ENCODE data around the gene ARHGAP40. TPM values are rescaled to one million over a fixed set of nuclear protein-coding genes. Genes with fewer than 3 reads are reported as not detected.

The ARHGAP40 gene
- total RNA-seq, 3 donors from 2014 or later = not detected

DNA sequence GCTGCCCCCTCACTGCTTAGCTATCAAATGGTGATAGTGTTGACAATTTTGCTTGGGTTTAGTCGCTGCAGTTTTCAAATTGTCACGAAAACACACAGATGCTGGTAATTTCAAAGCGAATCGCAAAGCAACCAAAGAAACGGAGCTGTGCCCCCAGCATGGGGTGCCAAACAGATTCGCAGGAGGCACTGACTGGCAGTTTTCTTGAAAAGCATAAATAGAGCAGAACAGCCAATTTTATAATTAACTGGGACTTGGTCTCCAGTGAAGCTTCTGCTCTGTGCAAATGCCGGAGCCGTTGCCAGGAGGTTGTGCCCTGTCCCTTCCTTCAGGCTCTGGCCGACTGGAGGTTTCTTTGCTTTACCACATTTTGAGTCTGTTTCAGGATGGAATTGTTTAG is 18.8 kb downstream of the ARHGAP40 start:
- Mint-ChIP-seq H3K27me3 (ENCODE audit: low read depth) (peaks cover 22% of the 10 kb centered on the region), H3K4me1 (ENCODE audit: low read depth) (no peaks in the 10 kb centered on the region), H3K9me3 (peaks cover 5% of the 10 kb centered on the region), H3K36me3 (ENCODE audit: insufficient read depth) (no peaks in the 10 kb centered on the region), H3K4me3 (no peak overlapping the region)
- no peak for DNase-seq
- no peak for ATAC-seq

DNA sequence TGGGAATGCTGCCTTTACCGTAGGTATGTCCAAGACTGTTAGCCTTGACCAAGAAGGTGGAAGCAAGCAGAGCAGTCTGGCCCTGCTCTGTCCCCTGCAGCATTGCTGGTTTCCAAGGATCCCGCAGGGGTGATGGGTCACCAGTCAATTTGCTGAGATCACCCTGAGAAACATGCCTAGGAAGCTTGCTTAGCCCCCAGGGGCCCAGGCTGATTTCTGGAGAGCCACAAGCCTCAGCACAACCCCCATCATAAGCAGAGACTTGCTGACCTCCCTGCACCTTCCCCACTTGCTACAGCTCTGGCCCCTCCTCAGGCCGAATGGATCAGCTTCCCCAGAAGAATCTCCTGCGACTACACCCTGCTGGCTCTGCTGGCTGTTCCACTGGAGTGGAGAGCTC is 21.5 kb downstream of the ARHGAP40 start:
- no peaks in the 10 kb centered on the region for H3K36me3 Mint-ChIP-seq (ENCODE audit: insufficient read depth)
- ATAC-seq (no peak), DNase-seq (no peak)
- peaks cover 11% of the 10 kb centered on the region for H3K27me3 Mint-ChIP-seq (ENCODE audit: low read depth)
- no peak overlapping the region for H3K4me3 Mint-ChIP-seq
- H3K9me3 Mint-ChIP-seq = peaks cover 5% of the 10 kb centered on the region
- no peaks in the 10 kb centered on the region for H3K4me1 Mint-ChIP-seq (ENCODE audit: low read depth)

DNA sequence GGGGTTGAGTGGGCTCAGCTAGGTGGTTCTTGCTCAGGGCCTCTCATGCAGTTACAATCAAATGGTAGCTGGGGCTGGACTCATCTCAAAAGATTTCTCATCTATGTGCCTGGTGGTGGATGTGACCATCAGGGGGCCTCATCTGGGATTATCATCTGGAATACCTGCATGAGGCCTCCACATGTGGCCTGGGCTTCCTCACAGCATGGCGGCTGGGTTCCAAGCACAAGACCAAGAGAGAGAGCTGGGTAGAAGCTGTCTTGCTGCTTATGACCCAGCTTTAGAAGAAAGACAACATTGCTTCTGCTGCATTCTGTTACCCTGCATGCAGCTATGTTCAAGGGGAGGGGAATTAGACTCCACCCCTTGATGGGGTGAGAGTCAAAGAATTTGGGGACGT is 22.5 kb downstream of the ARHGAP40 start:
- Mint-ChIP-seq H3K4me1 (ENCODE audit: low read depth) (no peaks in the 10 kb centered on the region), H3K36me3 (ENCODE audit: insufficient read depth) (no peaks in the 10 kb centered on the region), H3K4me3 (no peak overlapping the region), H3K9me3 (peaks cover 5% of the 10 kb centered on the region), H3K27me3 (ENCODE audit: low read depth) (peaks cover 7% of the 10 kb centered on the region)
- no peak for DNase-seq
- no peak for ATAC-seq

GRCh38 chr20:38625896-38626295 is 24.3 kb downstream of the ARHGAP40 start:
- Mint-ChIP-seq H3K4me3 (no peak overlapping the region), H3K36me3 (ENCODE audit: insufficient read depth) (no peaks in the 10 kb centered on the region), H3K9me3 (peaks cover 5% of the 10 kb centered on the region), H3K4me1 (ENCODE audit: low read depth) (no peaks in the 10 kb centered on the region), H3K27me3 (ENCODE audit: low read depth) (no peaks in the 10 kb centered on the region)
- DNase-seq (no peak), ATAC-seq (no peak)

DNA sequence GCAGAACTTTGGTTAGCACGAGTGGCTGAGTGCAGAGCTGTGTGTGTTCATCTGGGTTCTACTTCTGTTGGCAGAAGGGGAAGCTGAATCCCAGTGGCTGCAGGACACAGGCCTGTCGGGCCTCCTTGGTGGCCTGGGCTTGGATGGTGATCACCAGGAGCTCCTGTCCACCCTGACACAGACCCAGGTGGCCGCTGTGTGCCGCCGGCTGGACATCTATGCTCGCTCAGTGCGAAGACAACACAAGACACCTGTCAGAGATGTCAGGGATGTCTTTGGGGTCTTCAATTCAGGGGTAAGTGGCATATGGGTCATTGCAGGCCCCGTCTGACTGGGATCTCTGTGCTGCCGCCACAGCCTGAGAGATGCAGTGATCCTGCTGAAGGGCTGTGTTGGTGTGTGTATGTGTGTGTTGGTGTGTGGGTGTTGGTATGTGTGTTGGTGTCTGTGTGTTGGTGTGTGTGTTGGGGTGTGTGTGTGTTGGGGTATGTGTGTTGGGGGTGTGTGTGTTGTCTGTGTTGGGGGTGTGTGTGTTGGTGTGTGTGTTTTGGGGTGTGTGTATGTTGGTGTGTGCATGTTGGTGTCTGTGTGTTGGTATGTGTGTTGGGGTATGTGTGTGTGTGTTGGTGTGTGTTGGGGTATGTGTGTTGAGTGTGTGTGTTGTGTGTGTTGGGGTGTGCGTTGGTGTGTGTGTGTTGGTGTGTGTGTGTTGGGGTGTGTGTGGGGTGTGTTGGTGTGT is 25.5 kb downstream of the ARHGAP40 start:
- Mint-ChIP-seq H3K4me1 (ENCODE audit: low read depth) (no peaks in the 10 kb centered on the region), H3K36me3 (ENCODE audit: insufficient read depth) (no peaks in the 10 kb centered on the region), H3K4me3 (no peak overlapping the region), H3K27me3 (ENCODE audit: low read depth) (no peaks in the 10 kb centered on the region), H3K9me3 (peaks cover 5% of the 10 kb centered on the region)
- DNase-seq = no peak
- no peak for ATAC-seq

- Mint-ChIP-seq H3K27me3 (ENCODE audit: low read depth) (peaks cover 6% of the 10 kb centered on the region), H3K4me1 (ENCODE audit: low read depth) (peaks cover 3% of the 10 kb centered on the region), H3K4me3 (no peak overlapping the region), H3K36me3 (ENCODE audit: insufficient read depth) (no peaks in the 10 kb centered on the region), H3K9me3 (peaks cover 4% of the 10 kb centered on the region)
- ATAC-seq = no peak
- no peak for DNase-seq
Measured at GRCh38 chr20:38628580-38629470, 27.2 kb downstream of the ARHGAP40 start.

GRCh38 chr20:38629979-38630378 is 28.4 kb downstream of the ARHGAP40 start:
- DNase-seq = no peak
- Mint-ChIP-seq H3K27me3 (ENCODE audit: low read depth) (peaks cover 17% of the 10 kb centered on the region), H3K4me3 (no peak overlapping the region), H3K4me1 (ENCODE audit: low read depth) (peaks cover 3% of the 10 kb centered on the region), H3K9me3 (no peaks in the 10 kb centered on the region), H3K36me3 (ENCODE audit: insufficient read depth) (no peaks in the 10 kb centered on the region)
- no peak for ATAC-seq

DNA sequence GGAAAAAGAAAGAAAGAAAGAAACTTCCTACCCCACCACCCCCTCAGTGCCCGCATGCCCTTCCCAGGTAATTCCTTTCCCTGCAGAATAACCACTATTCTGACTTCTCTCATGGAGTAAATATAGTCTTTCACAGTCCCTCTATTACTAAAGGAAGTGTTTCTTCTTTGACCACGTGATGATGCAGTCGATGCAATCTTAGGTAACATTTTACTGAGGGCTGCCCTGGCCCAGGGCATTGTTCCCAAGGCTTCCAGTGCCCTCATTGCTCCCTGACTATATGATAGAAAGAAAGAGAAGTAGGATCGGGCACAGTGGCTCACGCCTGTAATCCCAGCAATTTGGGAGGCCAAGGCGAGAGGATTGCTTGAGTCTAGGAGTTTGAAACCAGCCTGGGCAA is 29.1 kb downstream of the ARHGAP40 start:
- Mint-ChIP-seq H3K9me3 (no peaks in the 10 kb centered on the region), H3K4me1 (ENCODE audit: low read depth) (peaks cover 3% of the 10 kb centered on the region), H3K36me3 (ENCODE audit: insufficient read depth) (no peaks in the 10 kb centered on the region), H3K4me3 (no peak overlapping the region), H3K27me3 (ENCODE audit: low read depth) (peaks cover 18% of the 10 kb centered on the region)
- ATAC-seq (no peak), DNase-seq (no peak)

DNA sequence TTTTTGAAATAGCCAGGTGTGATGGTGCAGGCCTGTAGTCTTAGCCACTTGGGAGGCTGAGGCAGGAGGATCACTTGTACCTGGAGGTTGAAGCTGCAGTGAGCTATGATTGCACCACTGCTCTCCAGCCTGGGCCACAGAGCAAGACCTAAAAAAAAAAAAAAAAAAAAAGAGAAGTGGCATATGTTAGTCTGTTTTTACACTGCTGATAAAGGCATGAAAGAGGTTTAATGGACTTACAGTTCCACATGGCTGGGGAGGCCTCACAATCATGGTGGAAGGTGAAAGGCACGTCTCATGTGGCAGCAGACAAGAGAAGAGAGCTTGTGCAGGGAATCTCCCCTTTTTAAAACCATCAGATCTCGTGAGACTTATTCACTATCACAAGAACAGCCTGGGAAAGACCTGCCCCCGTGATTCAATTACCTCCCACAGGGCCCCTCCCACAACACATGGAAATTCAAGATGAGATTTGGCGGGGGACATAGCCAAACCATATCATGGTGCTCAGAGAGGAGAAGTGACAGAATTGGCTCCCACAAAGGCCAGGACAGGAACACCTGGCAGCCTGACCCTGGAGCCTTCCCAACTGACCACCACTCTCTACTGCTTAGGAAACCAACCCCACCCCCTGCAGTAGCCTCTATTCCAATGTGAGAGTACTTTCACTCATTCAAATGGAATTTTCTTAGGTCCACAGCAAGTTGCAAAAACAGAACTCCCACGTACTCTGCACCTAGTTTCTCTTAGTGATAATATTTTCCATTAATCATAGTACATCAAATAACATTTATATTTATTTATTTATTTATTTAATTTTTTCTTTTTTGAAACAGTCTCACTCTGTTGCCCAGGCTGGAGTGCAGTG is 29.8 kb downstream of the ARHGAP40 start:
- Mint-ChIP-seq H3K9me3 (no peaks in the 10 kb centered on the region), H3K4me1 (ENCODE audit: low read depth) (peaks cover 3% of the 10 kb centered on the region), H3K27me3 (ENCODE audit: low read depth) (peaks cover 20% of the 10 kb centered on the region), H3K36me3 (ENCODE audit: insufficient read depth) (no peaks in the 10 kb centered on the region), H3K4me3 (no peak overlapping the region)
- ATAC-seq (no peak), DNase-seq (no peak)

GRCh38 chr20:38633577-38634093 is 32.0 kb downstream of the ARHGAP40 start:
- Mint-ChIP-seq H3K4me1 (ENCODE audit: low read depth) (peaks cover 3% of the 10 kb centered on the region), H3K4me3 (no peak overlapping the region), H3K36me3 (ENCODE audit: insufficient read depth) (no peaks in the 10 kb centered on the region), H3K27me3 (ENCODE audit: low read depth) (peaks cover 24% of the 10 kb centered on the region), H3K9me3 (no peaks in the 10 kb centered on the region)
- ATAC-seq (peak; percentile 91 to 92), DNase-seq (peak; percentile 52)

- Mint-ChIP-seq H3K4me3 (no peak overlapping the region), H3K36me3 (ENCODE audit: insufficient read depth) (no peaks in the 10 kb centered on the region), H3K9me3 (no peaks in the 10 kb centered on the region), H3K27me3 (ENCODE audit: low read depth) (peaks cover 24% of the 10 kb centered on the region), H3K4me1 (ENCODE audit: low read depth) (peaks cover 3% of the 10 kb centered on the region)
- DNase-seq (no peak), ATAC-seq (no peak)
Measured at GRCh38 chr20:38635721-38636288, 34.2 kb downstream of the ARHGAP40 start.

DNA sequence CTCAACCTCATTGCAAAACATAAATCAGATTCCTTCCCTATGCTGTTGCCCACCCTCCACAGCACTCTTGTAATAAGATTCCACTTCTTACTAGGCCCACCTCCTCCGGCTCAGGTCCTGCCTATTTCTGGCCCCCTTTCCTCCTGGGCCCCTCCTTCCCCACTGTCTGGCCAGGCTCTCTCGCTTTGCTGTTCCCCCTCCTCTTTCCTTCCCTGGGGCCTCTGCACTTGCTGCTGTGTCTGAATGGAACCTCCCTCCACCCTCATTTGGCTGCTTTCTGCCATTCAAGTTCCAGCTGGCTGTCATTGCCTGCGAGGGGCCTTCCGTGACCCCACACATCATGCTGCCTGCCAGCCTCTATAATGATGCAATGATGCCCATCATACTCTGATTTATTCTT is 38.9 kb downstream of the ARHGAP40 start:
- DNase-seq = no peak
- H3K4me3 Mint-ChIP-seq = no peak overlapping the region
- no peak for ATAC-seq
- peaks cover 21% of the 10 kb centered on the region for H3K27me3 Mint-ChIP-seq (ENCODE audit: low read depth)
- H3K36me3 Mint-ChIP-seq (ENCODE audit: insufficient read depth) = no peaks in the 10 kb centered on the region
- no peaks in the 10 kb centered on the region for H3K9me3 Mint-ChIP-seq
- no peaks in the 10 kb centered on the region for H3K4me1 Mint-ChIP-seq (ENCODE audit: low read depth)

- Mint-ChIP-seq H3K4me1 (ENCODE audit: low read depth) (peaks cover 6% of the 10 kb centered on the region), H3K4me3 (no peak overlapping the region)
- no peak for ATAC-seq
Measured at GRCh38 chr20:38642498-38642897, 40.9 kb downstream of the ARHGAP40 start.

More at GRCh38 chr20:38642498-38642897, 40.9 kb downstream of the ARHGAP40 start:
- H3K27me3 Mint-ChIP-seq (ENCODE audit: low read depth) = peaks cover 23% of the 10 kb centered on the region
- no peak for DNase-seq
- H3K9me3 Mint-ChIP-seq = no peaks in the 10 kb centered on the region
- H3K36me3 Mint-ChIP-seq (ENCODE audit: insufficient read depth) = no peaks in the 10 kb centered on the region
